H1 (cell line): ENCODE measurements around the gene MAPK14. TPM values are rescaled to one million over a fixed set of nuclear protein-coding genes. Genes with fewer than 3 reads are reported as not detected.
A peak's percentile ranks its signal among the peaks of the same experiment; 100 is the strongest.

Experiments
- CTCF ChIA-PET: fragments of 300-600 bp; sonication (Branson Sonifier 250); formaldehyde crosslinking; loops from one replicate; lab custom pipeline; 2021; ENCODE audit not compliant: partially characterized antibody; lab: Charles Lee
- POLR2A ChIA-PET: fragments of 300-600 bp; sonication (Branson Sonifier 250); formaldehyde crosslinking; loops from one replicate; lab custom pipeline; 2021; ENCODE audit warnings: inconsistent platforms; ENCODE audit not compliant: partially characterized antibody; lab: Charles Lee
- DNase-seq, 2 experiments: peaks; one replicate each; pipeline versions ENCODE4 v3.0.0 to v3.0.0-alpha.2; 2010 to 2022; ENCODE audit warnings: low spot score in 2 of 2, low read depth in 1 of 2, mixed read lengths in 1 of 2
- FAIRE-seq: peaks from 2 replicates; lab custom pipeline; 2011; peaks lifted over from hg19 to GRCh38; lab: Jason Lieb, UNC
- H2AFZ ChIP-seq: 2 replicates; pipeline ENCODE4 v1.8.1; 2012; ENCODE audit warnings: low read length, inconsistent platforms
- H2AK5ac ChIP-seq: 2 replicates; pipeline ENCODE4 v1.6.1; 2013; ENCODE audit warnings: low read depth, low read length
- H2BK120ac ChIP-seq: replicated peaks from 2 replicates; pipeline ENCODE3; 2013; ENCODE audit warnings: low read depth, low read length, inconsistent platforms
- H2BK12ac ChIP-seq: 2 replicates; pipeline ENCODE4 v1.6.1; 2013; ENCODE audit warnings: low read depth, low read length
- H2BK15ac ChIP-seq: 2 replicates; pipeline ENCODE4 v1.6.1; 2013; ENCODE audit warnings: low read length
- H2BK20ac ChIP-seq: 2 replicates; pipeline ENCODE4 v1.6.1; 2013; ENCODE audit warnings: low read length
- H2BK5ac ChIP-seq: 2 replicates; pipeline ENCODE4 v1.6.1; 2013; ENCODE audit warnings: low read depth, low read length
- H3K14ac ChIP-seq: 2 replicates; pipeline ENCODE4 v1.6.1; 2013; ENCODE audit warnings: inconsistent platforms; ENCODE audit not compliant: insufficient read length
- H3K18ac ChIP-seq: 2 replicates; pipeline ENCODE4 v1.6.1; 2013; ENCODE audit warnings: low read length; ENCODE audit errors: extremely low read depth
- H3K23ac ChIP-seq: 2 replicates; pipeline ENCODE4 v1.6.1; 2013; ENCODE audit warnings: inconsistent platforms; ENCODE audit not compliant: insufficient read length
- H3K23me2 ChIP-seq: 2 replicates; pipeline ENCODE4 v1.6.1; 2013; ENCODE audit warnings: low read depth, low read length
- H3K27ac ChIP-seq: 2 replicates; pipeline ENCODE4 v1.6.1; 2011; ENCODE audit warnings: low read depth, low read length, inconsistent platforms
- H3K27me3 ChIP-seq, 4 experiments: replicated peaks in 1 of 4; 1 replicate in 1 of 4; 2 replicates in 3 of 4; pipeline versions ENCODE4 v1.6.1 to v1.8.1; 2011 to 2013; ENCODE audit warnings: low read length in 3 of 4, mild to moderate bottlenecking in 3 of 4, inconsistent platforms in 2 of 4, mixed read lengths in 2 of 4, moderate library complexity in 1 of 4; ENCODE audit not compliant: control insufficient read depth in 3 of 4, insufficient read depth in 3 of 4; ENCODE audit errors: extremely low read depth in 1 of 4
- H3K36me3 ChIP-seq, 4 experiments: 2 replicates each; pipeline versions ENCODE4 v1.6.1 to v1.8.1; 2011 to 2013; ENCODE audit warnings: mild to moderate bottlenecking in 4 of 4, low read length in 3 of 4, moderate library complexity in 2 of 4, control low read depth in 1 of 4, inconsistent platforms in 1 of 4; ENCODE audit not compliant: insufficient read depth in 4 of 4, control insufficient read depth in 2 of 4
- H3K4ac ChIP-seq: replicated peaks from 2 replicates; pipeline ENCODE3; 2013; ENCODE audit warnings: low read length, low read depth, mixed read lengths, inconsistent platforms; ENCODE audit not compliant: insufficient read length
- H3K4me1 ChIP-seq, 4 experiments: replicated peaks in 1 of 4; 1 replicate in 1 of 4; 2 replicates in 3 of 4; pipeline versions ENCODE4 v1.6.1 to v1.8.1; 2011 to 2013; ENCODE audit warnings: low read length in 3 of 4, inconsistent platforms in 2 of 4, mixed read lengths in 1 of 4; ENCODE audit not compliant: insufficient read depth in 4 of 4, control insufficient read depth in 3 of 4
- H3K4me2 ChIP-seq, 2 experiments: 2 replicates each; pipeline versions ENCODE4 v1.6.1 to v1.8.1; 2011 to 2013; ENCODE audit warnings: low read depth in 2 of 2, low read length in 2 of 2, control low read depth in 1 of 2, inconsistent platforms in 1 of 2, mild to moderate bottlenecking in 1 of 2; ENCODE audit not compliant: insufficient read depth in 1 of 2
- H3K4me3 ChIP-seq, 4 experiments: fragments of 200-600, 300-600 bp in 1 of 4; sonication (generic), shearing (Covaris generic), sonication (Bioruptor Twin) in 1 of 4; 2 replicates each; pipeline versions ENCODE4 v1.5.1 to v1.8.1; 2011 to 2016; ENCODE audit warnings: low read length in 4 of 4, low read depth in 3 of 4, control low read depth in 2 of 4, inconsistent platforms in 2 of 4, mild to moderate bottlenecking in 2 of 4, mixed read lengths in 1 of 4, moderate library complexity in 1 of 4; ENCODE audit not compliant: insufficient read depth in 2 of 4; ENCODE audit errors: extremely low read depth in 1 of 4
- H3K56ac ChIP-seq: replicated peaks from 2 replicates; pipeline ENCODE3; 2013; ENCODE audit warnings: low read depth, mild to moderate bottlenecking, mixed read lengths, low read length, inconsistent platforms; ENCODE audit not compliant: insufficient read length
- H3K79me1 ChIP-seq: 2 replicates; pipeline ENCODE4 v1.6.1; 2013; ENCODE audit warnings: low read depth, low read length, control low read depth
- H3K79me2 ChIP-seq, 2 experiments: 2 replicates each; pipeline versions ENCODE4 v1.6.1 to v1.8.1; 2012 to 2013; ENCODE audit warnings: low read length in 2 of 2, mild to moderate bottlenecking in 2 of 2, inconsistent platforms in 1 of 2; ENCODE audit not compliant: insufficient read depth in 2 of 2, control insufficient read depth in 1 of 2
- H3K9ac ChIP-seq, 4 experiments: replicated peaks in 1 of 4; 1 replicate in 1 of 4; 2 replicates in 3 of 4; pipeline versions ENCODE4 v1.6.1 to v1.8.1; 2011 to 2013; ENCODE audit warnings: low read depth in 3 of 4, low read length in 3 of 4, control low read depth in 2 of 4, mild to moderate bottlenecking in 2 of 4, moderate library complexity in 2 of 4, inconsistent platforms in 1 of 4; ENCODE audit errors: extremely low read depth in 1 of 4
- H3K9me3 ChIP-seq, 2 experiments: 2 replicates each; pipeline versions ENCODE4 v1.6.1 to v1.8.1; 2012 to 2013; ENCODE audit warnings: mild to moderate bottlenecking in 2 of 2, moderate library complexity in 2 of 2, control low read depth in 1 of 2, inconsistent platforms in 1 of 2, low read depth in 1 of 2, low read length in 1 of 2, mixed read lengths in 1 of 2; ENCODE audit not compliant: insufficient read depth in 2 of 2
- H4K20me1 ChIP-seq, 2 experiments: replicated peaks in 1 of 2; 2 replicates each; pipeline versions ENCODE3 to v1.8.1; 2011 to 2013; ENCODE audit warnings: inconsistent platforms in 2 of 2, low read length in 2 of 2, mild to moderate bottlenecking in 1 of 2; ENCODE audit not compliant: insufficient read depth in 2 of 2, control insufficient read depth in 1 of 2
- H4K5ac ChIP-seq: 2 replicates; pipeline ENCODE4 v1.6.1; 2013; ENCODE audit warnings: low read length, low read depth, mixed read lengths, inconsistent platforms; ENCODE audit not compliant: insufficient read length
- H4K8ac ChIP-seq: 2 replicates; pipeline ENCODE4 v1.8.0; 2013; ENCODE audit warnings: mild to moderate bottlenecking, moderate library complexity, low read length, inconsistent platforms; ENCODE audit not compliant: insufficient read depth; ENCODE audit errors: extremely low read depth
- H4K91ac ChIP-seq: replicated peaks from 2 replicates; pipeline ENCODE3; 2013; ENCODE audit warnings: low read length, mixed read lengths, inconsistent platforms; ENCODE audit not compliant: insufficient read length
- CBX5 ChIP-seq: fragments of 300-800, 300-1000 bp; sonication (generic); IDR thresholded peaks from 2 replicates; pipeline ENCODE4 v1.7.1; 2016; ENCODE audit warnings: antibody characterized with exemption, low read length, low read depth
- CHD1 ChIP-seq: IDR thresholded peaks from 2 replicates; pipeline ENCODE4 v1.6.1; 2012; ENCODE audit warnings: low read depth, low read length, improper control_type of control experiment
- KDM1A ChIP-seq: fragments of 200-600, 300-600 bp; sonication (generic); IDR thresholded peaks from 2 replicates; pipeline ENCODE4 v1.7.1; 2016; ENCODE audit warnings: mild to moderate bottlenecking, low read length, borderline replicate concordance
- KDM4A ChIP-seq: IDR thresholded peaks from one replicate; pipeline ENCODE4 v1.7.1; 2012; ENCODE audit warnings: low read depth, mild to moderate bottlenecking, moderate library complexity, low read length, inconsistent platforms; ENCODE audit not compliant: severe bottlenecking
- NRF1 ChIP-seq: IDR thresholded peaks from 2 replicates; pipeline ENCODE4 v1.6.1; 2011; ENCODE audit warnings: mild to moderate bottlenecking, low read depth, low read length, improper control_type of control experiment
- SIN3A ChIP-seq, 2 experiments: IDR thresholded peaks in 1 of 2; conservative IDR thresholded peaks in 1 of 2; 2 replicates each; pipeline ENCODE4 v1.6.1; 2011 to 2012; ENCODE audit warnings: low read length in 2 of 2, improper control_type of control experiment in 1 of 2, low read depth in 1 of 2, mild to moderate bottlenecking in 1 of 2
- SP1 ChIP-seq: IDR thresholded peaks from 2 replicates; pipeline ENCODE4 v1.6.1; 2011; ENCODE audit warnings: low read depth, low read length
- SP2 ChIP-seq: IDR thresholded peaks from 2 replicates; pipeline ENCODE4 v1.6.1; 2012; ENCODE audit warnings: mild to moderate bottlenecking, low read length, inconsistent platforms
- SP4 ChIP-seq: IDR thresholded peaks from 2 replicates; pipeline ENCODE4 v1.6.1; 2012; ENCODE audit warnings: low read length, inconsistent platforms
- TEAD4 ChIP-seq: IDR thresholded peaks from 2 replicates; pipeline ENCODE4 v1.6.1; 2012; ENCODE audit warnings: low read depth, low read length, inconsistent platforms, mixed read lengths
- WGBS, 2 experiments: shearing (Covaris generic) in 1 of 2; methylation state at CpG; one replicate each; pipeline versions ENCODE4 v1.1.6 to v1.1.7; 2013 to 2015; ENCODE audit warnings: low lambda C conversion rate in 2 of 2, mixed read lengths in 2 of 2, inconsistent platforms in 1 of 2, low coverage in 1 of 2, missing lambda C conversion rate in 1 of 2; ENCODE audit not compliant: insufficient replicate concordance in 2 of 2, insufficient coverage in 1 of 2, insufficient read length in 1 of 2; ENCODE audit errors: extremely low coverage in 1 of 2, missing lambda C conversion rate in 1 of 2; 5-methylcytosine and 5-hydroxymethylcytosine counted together
- polyA plus RNA-seq, 7 experiments: library from polyadenylated mRNA; depleted of rRNA in 3 of 7; stranded (reverse) in 5 of 7; unstranded in 2 of 7; fragments of >200 nt in 5 of 7; fragments of 200-250 nt in 2 of 7; gene quantifications; 1 replicate in 5 of 7; 2 replicates in 1 of 7; 4 replicates in 1 of 7; pipeline versions ENCODE4 v1.2.1 to v1.2.3, GENCODE V29; 2011 to 2013; ENCODE audit warnings: missing spikeins in 2 of 7, mixed read lengths in 2 of 7
- total RNA-seq: library from RNA; stranded (reverse); fragmentation: NEBNext Ultra II Directional; extraction: Animal tissue kit (Norgen Biotek cat#: 25700); gene quantifications from 2 replicates; pipeline ENCODE4 v1.2.1, GENCODE V29; 2021
- TF ChIP-seq, protein P1 (sequence below): IDR thresholded peaks from 2 replicates; pipeline ENCODE4 v1.6.1; 2012; ENCODE audit warnings: inconsistent platforms

MAPK14 gene
- total and polyA plus RNA-seq, 2 of the 8 experiments (the other 6 are each of a cell fraction or from before 2014, with no cell fraction given), result 18.1 to 39.3 TPM

DNA sequence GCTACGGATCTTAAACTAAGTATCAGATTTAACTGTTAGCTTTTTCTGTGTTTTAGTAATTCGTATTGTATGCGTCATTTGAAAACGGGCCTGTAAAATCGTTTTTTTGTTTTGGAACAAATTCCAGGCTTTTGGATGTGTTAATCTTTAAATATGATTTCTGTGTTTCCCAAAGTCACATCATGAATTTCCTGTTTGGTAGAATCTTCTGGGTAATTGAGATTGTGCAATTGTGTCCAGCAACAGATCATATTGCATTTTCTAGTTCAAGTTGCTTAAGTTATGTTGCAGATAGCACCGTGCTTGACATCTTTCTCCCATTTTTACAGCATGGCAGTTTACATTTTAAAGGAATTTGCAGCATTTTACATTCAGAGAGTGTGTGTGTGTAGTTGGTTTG lies 1.9 kb downstream of the MAPK14 start:
- H3K27ac ChIP-seq, result no peak overlapping the region
- H3K18ac ChIP-seq, result no peak overlapping the region
- no peak overlapping the region for H4K91ac ChIP-seq
- no peak overlapping the region for H2BK120ac ChIP-seq
- no peak overlapping the region for H2BK15ac ChIP-seq
- H3K79me1 ChIP-seq, result peaks cover 4% of the 10 kb centered on the region
- H4K8ac ChIP-seq, result no peak overlapping the region
- no peak overlapping the region for H2AK5ac ChIP-seq
- 68% methylated on average over 6 of the region's 6 CpGs; no CpG with 5 or more reads in 1 of the 2 experiments for WGBS, 2 experiments
- H3K9ac ChIP-seq, result no peak overlapping the region; a peak in 1 of 7 replicates
- no peak overlapping the region for H3K4ac ChIP-seq
- H2BK20ac ChIP-seq, result no peak overlapping the region
- peaks cover 3 to 63% of the 10 kb centered on the region in 2 experiments; a peak in 3 of 4 replicates for H3K79me2 ChIP-seq
- ChIA-PET POLR2A (interaction anchor here (1.1 to 1.7 kb wide), 4 partner anchors 9 to 36 kb away, joined by 3 to 8 read pairs (median 4); no protein-coding TSS in a partner anchor), CTCF (interaction anchor here (0.6 to 6.1 kb wide), 7 partner anchors 14 to 380 kb away, joined by 3 to 57 read pairs (median 4); no protein-coding TSS in a partner anchor)
- H2BK5ac ChIP-seq, result no peak overlapping the region
- H3K4me2 ChIP-seq, result peak overlapping the region; percentile 77 to 93
- H3K56ac ChIP-seq, result no peak overlapping the region
- peak overlapping the region; percentile 91 to 95 (median 93); a peak in 6 of 8 replicates for H3K4me3 ChIP-seq
- no peak overlapping the region for H4K5ac ChIP-seq
- no peak overlapping the region for H3K14ac ChIP-seq
- no peaks in the 10 kb centered on the region for H3K27me3 ChIP-seq
- no peak overlapping the region for H3K23ac ChIP-seq
- no peaks in the 10 kb centered on the region for H3K36me3 ChIP-seq
- TF ChIP-seq, protein P1, sequence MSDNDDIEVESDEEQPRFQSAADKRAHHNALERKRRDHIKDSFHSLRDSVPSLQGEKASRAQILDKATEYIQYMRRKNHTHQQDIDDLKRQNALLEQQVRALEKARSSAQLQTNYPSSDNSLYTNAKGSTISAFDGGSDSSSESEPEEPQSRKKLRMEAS, result no peak
- no peak for TF ChIP-seq SP4
- TF ChIP-seq KDM1A, result no peak
- TF ChIP-seq KDM4A, result no peak
- no peak for TF ChIP-seq CHD1
- TF ChIP-seq SIN3A (conservative IDR thresholded peaks at IDR 0.05 in 1 of 2, IDR thresholded peaks at IDR 0.05 in 1 of 2; ENCODE audit: low read depth in 1 of 2, low read length in 2 of 2), result no peak
- TF ChIP-seq NRF1, result no peak
- TF ChIP-seq SP1, result no peak
- no peak for TF ChIP-seq TEAD4
- TF ChIP-seq SP2, result no peak
- no peak for TF ChIP-seq CBX5
- TF ChIP-seq, all 59 proteins: peak for 0
- Histone ChIP-seq H4K20me1 (peaks cover 4% of the 10 kb centered on the region in 2 experiments), H2AFZ (no peak overlapping the region), H3K9me3 (no peaks in the 10 kb centered on the region), H2BK12ac (no peak overlapping the region), H3K4me1 (peaks cover 0 to 14% (median 8%) of the 10 kb centered on the region in 4 experiments; a peak in 5 of 7 replicates), H3K23me2 (peaks cover 9% of the 10 kb centered on the region)
- FAIRE-seq (no peak), DNase-seq (no peak)
